NCI-H748 treated with DMSO at 0.1 percent for 48 hours (cell line): ENCODE results near the gene THAP4.
"Not testable (repeated sequence)": the region's sequence is repeated elsewhere in the genome, so short reads cannot be mapped to it uniquely, and the experiment has no call there.

Source experiments
- DNase-seq: peaks from one replicate; lab custom pipeline; 2025; lab: John Stamatoyannopoulos, UW

Gene THAP4

DNA sequence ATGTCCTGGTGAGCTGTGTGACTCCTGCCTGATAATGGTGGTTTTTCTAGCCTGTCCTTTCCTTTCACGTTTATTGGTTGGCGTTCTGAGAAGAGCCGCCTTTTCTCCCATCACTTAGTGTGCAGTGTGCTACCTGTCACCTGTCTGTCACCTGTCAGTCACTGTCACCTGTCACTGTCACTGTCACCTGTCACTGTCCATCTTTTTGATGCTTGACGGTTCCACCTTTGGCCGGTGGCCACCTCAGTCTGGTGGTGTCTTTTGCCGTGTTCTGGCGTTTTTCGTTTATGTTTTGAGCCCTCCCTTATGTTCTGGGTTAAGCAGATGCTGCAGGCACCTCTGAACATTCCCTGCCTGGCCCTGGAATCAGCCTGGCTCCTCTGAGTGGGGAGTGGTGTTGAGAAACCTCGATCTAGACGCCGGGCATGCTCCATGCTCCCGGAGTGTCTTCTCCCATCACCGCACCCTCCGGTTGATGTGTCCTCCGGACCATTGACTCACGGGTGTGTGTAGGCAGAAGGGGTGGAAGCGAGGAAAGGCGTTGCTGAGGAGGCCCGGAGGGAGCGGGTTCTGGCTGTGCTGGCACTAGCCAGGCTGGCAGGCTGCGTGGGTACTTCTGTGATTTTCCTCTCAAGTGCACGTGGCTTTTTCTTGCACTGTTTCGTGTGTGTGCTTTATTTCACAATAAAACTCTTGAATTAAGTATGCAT, 28.9 kb upstream of the THAP4 start:
- no peak for DNase-seq

DNA sequence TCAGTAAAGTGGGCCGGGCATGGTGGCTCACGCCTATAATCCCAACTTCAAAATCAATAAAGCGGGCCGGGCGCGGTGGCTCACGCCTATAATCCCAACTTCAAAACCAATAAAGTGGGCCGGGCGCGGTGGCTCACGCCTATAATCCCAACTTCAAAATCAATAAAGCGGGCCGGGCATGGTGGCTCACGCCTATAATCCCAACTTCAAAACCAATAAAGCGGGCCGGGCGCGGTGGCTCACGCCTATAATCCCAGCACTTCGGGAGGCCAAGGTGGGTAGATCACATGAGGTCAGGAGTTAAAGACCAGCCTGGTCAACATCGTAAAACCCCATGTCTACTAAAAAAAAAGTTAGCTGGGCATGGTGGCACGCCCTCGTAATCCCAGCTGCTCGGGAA, 25.8 kb upstream of the THAP4 start:
- DNase-seq: not testable (repeated sequence)

DNA sequence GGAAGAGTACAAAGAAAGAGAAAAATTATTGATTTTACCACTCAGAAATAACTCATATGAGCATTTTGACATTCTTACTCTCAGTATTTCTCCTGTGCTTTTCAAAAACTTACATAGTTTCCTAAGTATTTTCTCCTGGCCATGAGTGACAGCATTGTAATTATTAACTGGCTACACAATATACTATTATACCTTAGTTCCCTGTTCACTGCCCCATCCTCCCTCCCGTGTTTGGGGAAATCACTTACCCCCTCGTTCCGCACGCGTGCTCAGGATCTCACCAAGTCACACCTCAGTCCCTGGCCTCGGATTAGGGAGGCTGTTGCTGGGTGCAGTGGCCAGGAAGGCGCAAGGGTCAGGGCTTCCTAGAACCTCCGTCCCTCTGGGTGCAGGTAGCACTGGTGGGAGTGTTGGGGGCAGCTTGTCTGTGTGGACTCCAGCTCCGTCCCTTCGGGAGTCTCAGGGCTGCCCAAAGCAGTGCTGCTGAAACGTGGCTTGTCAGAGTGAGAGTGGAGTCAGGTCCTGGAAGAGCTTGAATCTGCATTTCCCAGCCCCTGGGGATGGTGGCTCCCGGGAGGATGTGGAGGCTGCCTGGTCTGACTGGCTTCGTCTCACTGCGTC, 23.7 kb upstream of the THAP4 start:
- DNase-seq: no peak

DNA sequence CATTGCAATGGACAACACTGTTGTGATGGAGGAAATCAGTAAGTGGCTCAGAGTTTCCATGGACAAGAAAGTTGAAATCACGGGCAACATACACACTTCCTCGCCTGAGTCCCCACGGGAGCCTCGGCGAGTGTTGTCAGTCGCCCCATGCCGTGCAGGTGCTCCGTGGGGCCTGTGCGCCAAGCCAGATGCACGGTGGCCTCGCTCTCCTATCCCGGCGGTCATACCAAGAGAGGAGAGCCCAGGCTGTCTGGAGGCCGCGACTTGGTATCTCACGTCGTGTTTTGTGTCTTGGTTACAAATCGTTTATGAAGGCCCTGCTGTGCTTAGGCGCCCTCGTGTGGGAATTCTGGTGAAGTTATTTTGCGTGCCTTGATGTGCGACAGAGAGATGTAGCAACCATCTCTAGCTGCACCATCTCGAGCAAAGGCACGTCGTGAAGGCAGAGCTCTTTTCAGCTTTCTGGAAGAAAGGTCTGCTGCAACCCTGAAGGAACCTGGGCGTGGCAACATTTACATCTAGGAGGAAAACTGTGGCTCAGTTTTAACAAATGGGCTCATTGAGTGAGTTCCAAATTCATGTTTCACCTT, 22.3 kb upstream of the THAP4 start:
- DNase-seq: no peak

DNA sequence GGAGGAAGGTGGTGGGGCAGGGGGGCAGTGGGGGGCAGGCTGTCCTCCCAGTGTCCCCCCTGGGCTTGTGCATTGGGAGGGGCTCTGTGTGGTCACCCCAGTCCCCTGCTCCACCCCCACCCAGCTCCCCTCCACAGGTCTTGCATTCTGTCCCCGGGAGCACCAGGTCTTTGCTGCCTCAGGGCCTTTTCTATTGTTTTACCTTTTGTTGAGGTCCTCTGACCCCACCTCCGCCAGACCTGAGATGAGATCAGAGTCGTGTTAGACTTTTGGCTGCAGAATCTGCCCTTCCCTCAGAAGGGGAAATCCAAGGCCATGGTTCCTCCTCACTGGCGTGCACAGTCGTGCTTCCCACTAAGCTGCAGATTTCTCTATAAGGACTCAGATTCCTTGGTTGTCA, 21.3 kb upstream of the THAP4 start:
- DNase-seq: no peak

DNA sequence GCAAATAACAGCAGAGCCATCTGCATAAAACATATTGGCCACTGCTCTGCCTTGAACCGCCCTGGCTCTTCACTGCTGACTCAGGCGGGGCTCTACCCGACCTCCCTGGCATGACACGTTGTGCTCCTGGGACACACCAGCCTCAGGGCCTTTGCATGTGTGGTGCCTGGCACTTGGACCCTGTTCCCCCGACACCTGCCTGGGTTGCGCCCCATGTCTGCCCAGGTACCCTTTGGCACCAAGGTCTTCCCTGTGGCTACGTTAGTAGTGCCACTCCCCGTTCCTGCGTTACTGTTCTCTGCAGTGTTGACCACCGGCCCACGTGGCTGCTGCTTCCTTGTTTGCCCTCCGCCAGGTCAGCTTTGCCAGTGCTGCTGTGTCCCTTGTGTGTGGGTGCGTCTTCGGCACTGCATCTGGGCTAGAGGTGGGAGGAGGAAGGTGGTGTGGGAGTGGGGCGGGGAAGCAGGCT, 20.9 kb upstream of the THAP4 start:
- no peak for DNase-seq

DNA sequence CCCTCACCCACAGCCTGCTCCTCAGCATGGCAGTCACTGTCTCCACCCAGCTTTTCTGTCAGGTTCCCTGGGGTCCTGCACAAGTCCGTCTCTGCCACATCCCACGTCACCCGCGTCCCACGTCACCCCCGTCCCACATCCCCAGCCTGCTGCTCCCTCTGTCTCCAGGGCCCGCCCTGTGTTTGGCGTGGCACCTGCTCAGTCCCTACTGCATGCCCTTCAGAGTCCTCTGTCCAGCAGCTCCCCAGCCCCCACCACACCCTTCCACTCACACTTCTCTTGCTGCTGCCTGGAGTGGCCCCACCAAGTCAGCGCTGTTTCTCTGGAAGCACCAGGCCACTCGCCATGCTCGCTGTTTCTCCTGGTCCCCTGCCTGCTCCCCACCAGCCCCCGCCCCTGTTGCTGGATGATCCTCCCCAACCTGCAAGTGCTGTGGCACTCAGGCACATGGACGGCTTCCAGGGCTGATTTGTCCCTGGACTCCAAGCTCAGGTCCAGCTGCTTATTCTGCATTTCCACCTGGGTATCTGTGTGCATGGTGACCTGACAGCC, 19.3 kb upstream of the THAP4 start:
- DNase-seq: no peak

DNA sequence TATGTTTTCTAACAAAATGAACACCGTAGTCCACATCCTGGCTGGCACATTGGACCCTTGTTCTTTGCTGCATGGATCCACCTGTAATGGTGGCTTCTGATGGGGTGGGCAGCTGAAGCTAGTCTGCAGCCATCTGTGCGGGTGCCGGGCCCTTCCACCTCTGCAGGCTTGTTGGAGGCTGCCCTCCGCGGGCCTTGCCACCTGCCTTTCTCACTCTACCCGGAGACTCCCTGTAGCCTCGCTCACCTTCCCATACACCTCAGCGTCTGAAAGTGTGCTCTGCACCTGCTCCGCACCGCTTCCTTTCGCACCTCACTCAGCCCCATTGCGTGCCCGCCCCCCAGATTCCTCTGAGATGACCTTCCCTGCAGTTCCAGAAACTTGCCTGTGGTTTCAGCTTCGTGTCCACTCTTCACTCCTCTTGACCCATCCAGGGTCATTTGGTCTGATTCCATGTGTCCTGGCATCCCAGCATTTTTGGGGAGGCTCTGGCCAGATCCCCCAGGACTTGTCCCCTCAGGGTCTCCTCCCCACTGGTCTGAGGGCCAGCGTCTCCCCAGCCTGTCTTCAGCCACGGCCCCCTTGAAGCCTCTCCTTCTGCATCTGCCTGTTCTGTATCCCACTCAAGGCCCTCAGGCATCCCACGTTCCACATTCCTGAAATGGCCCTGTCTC, 18.7 kb upstream of the THAP4 start:
- no peak for DNase-seq

DNA sequence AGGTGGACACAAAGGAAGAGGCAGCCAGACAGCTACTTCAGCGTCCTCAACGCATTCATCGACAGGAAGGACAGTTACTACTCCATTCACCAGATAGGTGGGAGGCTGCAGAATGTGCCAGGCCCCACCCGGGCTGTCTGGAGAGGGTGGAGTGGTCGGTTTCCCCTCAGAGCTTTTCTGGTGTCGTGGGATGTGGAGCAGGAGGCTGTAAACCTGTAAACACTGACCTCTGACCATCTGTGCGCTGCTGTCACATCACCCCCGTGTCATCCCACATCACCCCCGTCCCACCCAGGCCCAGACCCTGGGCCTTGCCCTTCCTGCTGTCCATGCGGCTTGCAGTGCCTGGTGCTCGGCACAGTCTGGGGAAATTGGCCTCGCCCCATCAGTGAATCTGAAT, 17.6 kb upstream of the THAP4 start:
- no peak for DNase-seq

DNA sequence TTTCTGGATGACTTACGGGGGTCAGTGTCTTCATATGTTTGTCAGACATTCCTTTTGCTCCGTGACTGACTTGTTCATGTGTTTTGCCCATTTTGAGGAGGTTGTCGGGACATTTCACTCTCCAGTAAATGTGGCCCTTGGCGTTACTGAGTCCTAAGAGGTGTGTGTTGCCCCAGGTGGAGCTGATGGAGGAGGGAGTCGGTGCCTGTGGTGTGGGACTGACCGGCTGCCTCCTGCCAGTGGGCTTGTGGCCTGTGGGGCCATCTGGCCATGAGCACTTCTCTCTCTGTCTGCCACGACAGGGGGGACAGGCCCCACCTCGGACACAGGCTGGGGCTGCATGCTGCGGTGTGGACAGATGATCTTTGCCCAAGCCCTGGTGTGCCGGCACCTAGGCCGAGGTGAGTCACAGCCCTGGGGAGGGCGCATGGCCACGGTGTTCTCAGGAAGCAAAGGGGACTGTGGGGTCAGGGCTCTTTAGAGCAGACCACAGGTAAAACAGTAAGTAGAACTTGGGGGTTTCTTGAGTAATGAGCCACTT, 16.3 kb upstream of the THAP4 start:
- DNase-seq: no peak

DNA sequence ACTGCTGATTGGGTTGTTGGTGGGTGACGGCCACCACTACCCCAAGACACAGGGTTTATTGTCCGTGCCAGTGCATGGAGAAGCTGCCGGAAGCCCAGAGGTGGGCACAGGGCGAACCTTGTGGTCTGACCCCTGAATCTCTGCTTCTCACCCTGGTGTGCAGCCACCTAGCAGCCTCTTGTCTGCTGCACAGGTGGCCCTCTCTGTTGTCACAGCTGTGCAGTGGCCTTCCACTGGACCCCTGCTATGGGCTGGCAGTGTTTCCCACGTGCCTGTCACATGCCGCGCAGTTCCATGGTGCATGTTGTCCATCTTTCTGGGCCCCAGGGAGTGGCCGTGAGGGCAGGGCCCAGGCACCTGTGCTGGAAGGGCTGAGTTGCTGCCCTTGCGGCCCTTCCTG, 15.8 kb upstream of the THAP4 start:
- DNase-seq: no peak

DNA sequence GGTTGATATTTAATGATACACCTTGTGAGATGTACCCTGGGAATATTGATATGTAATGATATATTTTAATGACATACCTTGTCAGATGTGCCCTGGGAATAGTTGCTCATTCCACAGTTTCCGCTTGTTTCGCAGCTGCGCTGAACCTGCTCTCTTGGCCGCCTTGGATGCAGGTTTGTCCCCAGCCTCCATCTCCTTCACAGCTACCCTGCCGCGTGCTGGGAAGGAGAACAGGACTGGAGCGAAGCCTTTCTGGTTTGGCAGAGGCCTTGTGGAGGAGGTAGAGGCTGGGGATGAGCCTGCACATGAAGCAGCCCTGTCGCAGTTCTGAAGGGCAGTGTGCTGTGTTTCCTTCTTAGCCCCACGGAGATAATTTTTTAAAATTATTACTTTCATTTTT, 15.2 kb upstream of the THAP4 start:
- no peak for DNase-seq

DNA sequence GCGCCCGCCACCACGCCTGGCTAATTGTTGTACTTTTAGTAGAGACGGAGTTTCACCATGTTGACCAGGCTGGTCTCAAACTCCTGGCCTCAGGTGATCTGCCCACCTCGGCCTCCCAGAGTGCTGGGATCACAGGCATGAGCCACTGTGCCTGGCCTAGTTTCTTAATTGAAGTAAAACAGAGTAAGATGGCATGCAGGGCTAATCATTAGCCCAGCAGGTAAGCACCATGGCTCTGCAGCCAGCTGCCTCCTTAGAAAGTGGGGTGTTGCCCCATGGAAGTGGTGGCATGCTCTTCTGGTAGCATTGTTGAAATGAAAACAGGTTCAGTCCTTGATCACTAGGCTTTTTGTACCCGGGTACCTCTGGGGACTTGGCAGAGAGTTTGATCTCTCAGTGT, 13.0 kb upstream of the THAP4 start:
- DNase-seq: no peak

DNA sequence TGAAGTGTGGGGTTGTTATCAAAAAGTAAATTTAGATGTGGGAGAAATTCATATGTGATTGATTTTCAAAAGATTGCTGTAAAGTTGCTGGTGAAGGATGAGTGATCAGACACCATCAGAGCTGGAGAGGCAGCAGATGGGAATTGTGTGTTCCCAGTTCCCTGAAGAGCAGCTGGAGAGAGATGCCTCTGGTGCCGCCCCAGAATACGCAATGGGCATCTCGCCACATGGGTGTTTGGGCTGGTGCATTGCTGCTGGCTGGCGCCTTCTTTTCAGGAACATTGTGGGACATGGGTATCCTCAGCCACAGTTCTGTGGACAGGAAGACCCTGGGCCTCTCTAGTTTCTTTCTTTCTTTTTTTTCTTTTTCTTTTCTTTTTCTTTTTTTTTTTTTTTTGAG, 12.4 kb upstream of the THAP4 start:
- DNase-seq: no peak

DNA sequence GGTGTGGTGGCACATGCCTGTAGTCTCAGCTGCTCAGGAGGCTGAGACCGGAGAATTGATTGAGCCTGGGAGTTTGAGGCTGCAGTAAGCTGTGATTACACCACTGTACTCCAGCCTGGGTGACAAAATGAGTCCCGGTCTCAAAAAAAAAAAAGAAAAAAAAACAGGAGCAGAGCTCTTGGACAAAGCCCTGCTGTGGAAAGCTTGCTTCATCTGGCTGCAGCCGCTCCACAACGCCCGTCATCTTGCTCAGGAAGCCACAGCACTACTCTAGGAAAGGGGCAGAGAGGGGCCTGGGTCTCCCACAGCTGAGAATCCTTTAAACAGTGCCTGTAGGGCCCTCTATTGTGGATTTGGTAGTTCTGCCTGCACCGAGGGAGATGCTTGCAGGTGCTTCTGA, 11.5 kb upstream of the THAP4 start:
- DNase-seq: no peak

DNA sequence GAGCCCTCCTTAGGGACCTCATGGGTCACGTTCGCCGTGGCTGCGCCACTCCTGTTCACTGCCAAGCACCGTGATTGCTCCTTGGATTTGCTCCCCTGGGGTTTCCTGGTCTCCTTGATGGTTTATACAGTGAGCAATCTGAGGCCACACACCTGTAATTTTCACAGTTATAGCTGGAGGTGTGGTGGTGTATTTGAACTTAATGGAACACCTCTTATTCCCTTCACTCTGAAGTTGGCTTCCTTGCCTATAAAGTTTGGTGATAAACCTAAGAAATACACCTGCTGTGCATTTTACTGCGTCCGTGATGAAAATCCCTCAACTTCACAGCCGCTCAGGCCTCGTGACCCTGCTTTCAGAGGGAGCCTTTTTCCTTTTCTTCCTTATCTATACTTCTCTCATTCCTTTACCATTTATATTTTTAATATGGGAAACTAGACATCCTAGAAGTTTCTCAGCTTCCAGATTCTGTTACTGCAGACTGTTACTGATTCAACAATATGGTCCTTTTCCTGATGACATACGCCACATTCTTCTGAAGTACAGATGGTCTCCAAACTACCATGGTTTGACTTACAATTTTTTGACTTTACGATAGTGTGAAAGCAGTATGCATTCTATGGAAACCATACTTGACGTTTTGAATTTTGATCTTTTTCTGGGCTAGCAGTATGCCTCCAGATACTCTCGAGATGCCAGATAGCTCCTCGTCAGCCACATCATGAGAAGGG, 9.1 kb upstream of the THAP4 start:
- no peak for DNase-seq

DNA sequence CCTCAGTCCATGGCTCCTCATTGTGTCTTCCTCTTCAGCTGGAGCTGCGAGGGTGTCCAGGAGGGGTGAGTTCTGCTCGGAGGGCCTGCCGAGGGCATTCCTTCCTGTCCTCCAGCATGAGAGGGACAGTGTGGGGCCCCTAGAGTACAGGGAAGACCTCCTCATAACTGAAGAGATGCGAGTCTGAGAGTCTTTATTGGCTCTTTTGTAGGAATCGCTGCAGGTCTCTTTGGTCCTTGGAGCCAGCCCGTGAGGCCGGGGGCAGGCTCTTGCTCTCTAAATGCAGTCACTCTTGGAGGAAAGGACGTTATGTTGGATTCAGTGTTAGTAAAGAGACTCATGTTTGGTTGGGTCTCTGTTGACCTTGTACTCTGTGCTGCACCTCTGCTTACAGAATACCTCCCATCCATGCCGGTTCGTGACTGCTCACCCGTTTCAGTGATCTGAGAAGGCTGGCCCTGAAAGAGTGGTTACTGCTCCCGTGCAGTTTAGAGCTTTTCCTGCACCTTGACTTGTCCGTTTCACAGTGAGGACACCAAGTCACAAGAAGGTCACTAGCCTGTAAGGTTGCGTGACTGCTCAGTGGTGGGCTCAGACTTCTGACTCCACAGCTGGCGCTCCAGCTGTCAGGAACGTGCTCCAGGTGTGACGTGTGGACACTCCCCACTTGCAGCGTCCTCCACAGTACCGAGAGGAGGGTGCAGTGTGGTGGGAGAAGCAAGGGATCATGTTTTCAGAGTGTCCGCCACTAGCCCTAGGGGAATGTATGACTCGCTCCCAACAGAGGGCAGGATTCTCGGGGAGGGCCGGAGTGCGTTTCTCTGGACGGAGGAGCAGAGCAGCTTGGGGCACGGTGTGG, 8.3 kb upstream of the THAP4 start:
- no peak for DNase-seq

DNA sequence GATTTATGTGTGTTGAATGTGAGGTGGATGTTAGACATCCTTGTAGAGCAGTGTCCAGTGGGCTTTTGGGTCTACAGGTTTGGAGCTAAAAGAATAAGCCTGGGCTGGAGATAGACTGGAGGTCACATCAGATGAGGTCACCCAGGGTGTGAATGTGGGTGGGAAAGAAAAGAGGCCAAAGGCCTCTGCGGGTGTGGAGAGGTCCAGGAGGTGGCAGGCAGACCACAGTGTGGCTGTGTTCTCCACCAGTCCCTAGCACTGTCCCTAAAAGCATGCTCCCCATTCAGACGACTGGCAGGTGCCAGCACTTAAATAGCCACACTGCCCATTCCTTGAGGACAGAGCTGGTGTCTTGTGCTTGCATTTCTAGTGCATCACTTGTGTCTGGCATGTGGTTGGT, 4.7 kb upstream of the THAP4 start:
- no peak for DNase-seq

DNA sequence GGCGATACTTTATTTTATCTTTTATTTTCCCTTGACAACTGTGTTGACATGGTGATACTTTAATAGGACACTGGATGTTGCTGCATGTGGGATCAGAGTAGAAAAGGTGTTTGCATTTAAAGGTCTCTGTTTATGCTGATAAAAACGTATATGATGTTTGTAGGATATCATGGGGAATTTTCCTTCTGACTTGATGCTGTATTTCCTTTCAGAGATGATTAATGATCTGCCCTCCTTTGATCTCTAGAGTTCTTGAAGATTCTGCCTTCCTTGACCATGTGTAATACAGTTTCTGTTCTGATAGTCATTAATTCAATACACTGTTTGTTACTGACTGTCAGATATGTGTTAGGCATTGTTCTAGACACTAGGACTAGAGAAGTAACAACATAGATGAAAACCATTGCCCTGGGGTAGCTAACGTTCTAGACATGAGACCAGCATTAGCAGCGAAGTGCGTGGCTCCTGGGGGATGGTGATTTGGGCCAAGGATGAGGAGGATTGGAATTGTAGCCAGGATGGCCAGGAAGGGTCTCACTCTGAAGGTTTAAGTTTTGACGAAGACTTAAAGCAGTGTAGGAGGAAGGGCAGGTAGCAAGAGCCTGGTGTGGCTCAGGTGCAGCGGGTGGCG, 3.3 kb upstream of the THAP4 start:
- DNase-seq: no peak

DNA sequence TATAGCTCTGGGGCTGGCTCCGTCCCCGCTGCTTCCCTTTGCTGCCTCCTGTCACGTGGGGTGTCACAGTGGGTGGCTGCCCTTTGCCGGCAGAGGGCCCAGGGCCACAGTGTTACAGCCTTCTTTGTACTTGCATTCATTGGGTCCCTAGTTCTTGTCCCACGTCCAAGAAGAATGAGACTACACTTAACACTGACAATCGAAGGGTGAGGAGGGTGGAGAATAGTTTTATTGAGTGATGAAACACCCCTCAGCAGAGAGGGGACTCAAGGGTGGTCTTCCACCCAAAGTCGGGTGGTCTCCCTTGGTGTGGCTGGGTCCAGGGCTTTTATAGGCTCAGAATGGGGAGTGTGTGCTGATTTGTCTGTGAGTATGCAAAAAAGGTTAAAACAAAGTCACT, 2.4 kb upstream of the THAP4 start:
- DNase-seq: no peak
